ENCODE measurements around the gene NMT1.

Gene NMT1

DNA sequence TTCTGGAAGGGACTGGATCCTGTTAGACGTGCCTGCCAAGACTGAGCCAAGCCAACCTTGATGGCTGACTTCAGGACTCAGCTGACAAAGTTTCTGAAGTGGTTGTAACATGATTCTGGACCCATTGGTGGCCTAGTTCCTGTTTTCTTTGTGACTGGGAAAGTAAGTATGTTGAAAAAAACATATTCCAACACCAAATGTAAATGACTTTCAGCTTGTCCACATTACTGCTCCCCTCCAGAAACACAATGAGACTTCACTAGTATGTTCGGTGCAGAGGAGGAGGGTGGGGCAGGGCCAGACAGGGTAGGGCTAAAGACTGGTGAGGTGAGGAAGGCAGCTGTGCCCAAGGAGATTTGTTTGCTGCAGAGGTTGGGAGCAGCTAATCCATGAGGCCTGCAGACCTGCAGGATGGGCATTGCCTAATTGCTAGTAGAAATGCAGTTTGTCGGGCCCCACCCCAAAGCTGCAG lies 26.4 kb downstream of the NMT1 start:
- Histone ChIP-seq H3K27me3 (replicated peaks; ENCODE audit: insufficient read depth, low read length) (no peaks in the 10 kb centered on the region), H3K4me1 (ENCODE audit: low read length) (no peaks in the 10 kb centered on the region), H3K4me3 (ENCODE audit: low read length) (no peak overlapping the region), H3K4me2 (ENCODE audit: low read depth, low read length) (no peak overlapping the region), H4K20me1 (ENCODE audit: insufficient read depth, low read length) (no peaks in the 10 kb centered on the region), H2AFZ (ENCODE audit: low read length) (no peak overlapping the region), H3K9ac (ENCODE audit: low read length) (no peak overlapping the region), H3K9me2 (replicated peaks; ENCODE audit: insufficient read depth, low read length) (no peaks in the 10 kb centered on the region), H3K36me3 (replicated peaks; ENCODE audit: insufficient read depth, low read length) (peaks cover 16% of the 10 kb centered on the region), H3K9me3 (replicated peaks; ENCODE audit: insufficient read depth, low read length) (no peaks in the 10 kb centered on the region), H3K27ac (ENCODE audit: low read length) (no peak overlapping the region), H3K79me2 (ENCODE audit: low read length) (0 out of 2 replicates have a peak, but pooled peaks cover 4% of the 10 kb centered on the region), H3F3A (ENCODE audit: insufficient read depth, low read length) (no peaks in the 10 kb centered on the region)
- TF ChIP-seq EZH2 (optimal IDR thresholded peaks at IDR 0.05; ENCODE audit: low read depth, low read length) (no peak), EZH2phosphoT487 (IDR thresholded peaks at IDR 0.05; ENCODE audit: low read length) (no peak)
- TF ChIP-seq, protein P1, sequence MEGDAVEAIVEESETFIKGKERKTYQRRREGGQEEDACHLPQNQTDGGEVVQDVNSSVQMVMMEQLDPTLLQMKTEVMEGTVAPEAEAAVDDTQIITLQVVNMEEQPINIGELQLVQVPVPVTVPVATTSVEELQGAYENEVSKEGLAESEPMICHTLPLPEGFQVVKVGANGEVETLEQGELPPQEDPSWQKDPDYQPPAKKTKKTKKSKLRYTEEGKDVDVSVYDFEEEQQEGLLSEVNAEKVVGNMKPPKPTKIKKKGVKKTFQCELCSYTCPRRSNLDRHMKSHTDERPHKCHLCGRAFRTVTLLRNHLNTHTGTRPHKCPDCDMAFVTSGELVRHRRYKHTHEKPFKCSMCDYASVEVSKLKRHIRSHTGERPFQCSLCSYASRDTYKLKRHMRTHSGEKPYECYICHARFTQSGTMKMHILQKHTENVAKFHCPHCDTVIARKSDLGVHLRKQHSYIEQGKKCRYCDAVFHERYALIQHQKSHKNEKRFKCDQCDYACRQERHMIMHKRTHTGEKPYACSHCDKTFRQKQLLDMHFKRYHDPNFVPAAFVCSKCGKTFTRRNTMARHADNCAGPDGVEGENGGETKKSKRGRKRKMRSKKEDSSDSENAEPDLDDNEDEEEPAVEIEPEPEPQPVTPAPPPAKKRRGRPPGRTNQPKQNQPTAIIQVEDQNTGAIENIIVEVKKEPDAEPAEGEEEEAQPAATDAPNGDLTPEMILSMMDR (IDR thresholded peaks at IDR 0.05; ENCODE audit: low read length): no peak
- no peak for DNase-seq

DNA sequence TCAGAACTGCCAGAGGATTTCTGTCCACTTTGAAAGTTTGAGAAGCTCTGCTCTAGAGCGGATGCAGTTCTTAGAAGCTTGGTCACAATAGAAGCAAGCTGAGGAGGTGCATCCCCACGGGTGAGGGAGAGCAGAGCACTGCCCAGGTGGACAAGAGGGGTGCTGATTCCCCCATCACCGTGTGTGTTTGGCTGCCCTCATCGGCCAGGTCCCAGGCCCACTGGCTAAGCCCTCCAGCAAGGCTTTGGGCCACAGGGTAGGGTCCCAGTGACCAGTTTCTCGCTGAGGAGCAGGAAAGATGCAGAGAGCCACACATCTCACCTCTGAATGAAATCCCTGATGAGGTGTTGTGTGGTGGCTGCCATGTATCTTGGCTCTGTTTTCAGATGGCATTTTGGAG lies 26.9 kb downstream of the NMT1 start:
- Histone ChIP-seq H3K9me3 (replicated peaks; ENCODE audit: insufficient read depth, low read length) (no peaks in the 10 kb centered on the region), H4K20me1 (ENCODE audit: insufficient read depth, low read length) (no peaks in the 10 kb centered on the region), H3K4me1 (ENCODE audit: low read length) (no peaks in the 10 kb centered on the region), H2AFZ (ENCODE audit: low read length) (no peak overlapping the region), H3K36me3 (replicated peaks; ENCODE audit: insufficient read depth, low read length) (peaks cover 16% of the 10 kb centered on the region), H3K27ac (ENCODE audit: low read length) (no peak overlapping the region), H3F3A (ENCODE audit: insufficient read depth, low read length) (no peaks in the 10 kb centered on the region), H3K27me3 (replicated peaks; ENCODE audit: insufficient read depth, low read length) (no peaks in the 10 kb centered on the region), H3K79me2 (ENCODE audit: low read length) (0 out of 2 replicates have a peak, but pooled peaks cover 4% of the 10 kb centered on the region), H3K4me2 (ENCODE audit: low read depth, low read length) (no peak overlapping the region), H3K4me3 (ENCODE audit: low read length) (no peak overlapping the region), H3K9ac (ENCODE audit: low read length) (no peak overlapping the region), H3K9me2 (replicated peaks; ENCODE audit: insufficient read depth, low read length) (no peaks in the 10 kb centered on the region)
- TF ChIP-seq, protein P1 (IDR thresholded peaks at IDR 0.05; ENCODE audit: low read length): no peak
- TF ChIP-seq EZH2phosphoT487 (IDR thresholded peaks at IDR 0.05; ENCODE audit: low read length) (no peak), EZH2 (optimal IDR thresholded peaks at IDR 0.05; ENCODE audit: low read depth, low read length) (no peak)
- no peak for DNase-seq

DNA sequence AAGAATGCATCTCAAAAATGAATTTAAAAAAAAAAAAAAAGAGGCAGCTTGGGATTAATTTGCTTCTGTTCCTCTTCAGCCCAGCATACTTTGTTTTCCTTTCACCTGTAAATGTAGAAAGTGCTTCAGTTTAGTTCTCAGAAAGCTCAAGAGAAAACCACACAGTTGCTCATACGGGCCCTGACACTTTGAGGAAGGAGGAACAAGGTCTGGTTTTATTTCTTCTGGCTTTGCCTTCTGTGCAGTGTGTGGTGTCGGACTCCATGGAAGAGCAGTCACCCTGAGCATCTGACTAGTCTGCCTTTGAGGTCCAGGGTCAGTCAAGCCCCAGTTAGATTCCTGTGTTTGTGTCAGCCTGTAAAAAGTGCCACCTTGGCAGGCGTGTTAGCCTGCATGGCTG lies 27.6 kb downstream of the NMT1 start:
- Histone ChIP-seq H3K79me2 (ENCODE audit: low read length) (0 out of 2 replicates have a peak, but pooled peaks cover 4% of the 10 kb centered on the region), H4K20me1 (ENCODE audit: insufficient read depth, low read length) (no peaks in the 10 kb centered on the region), H3K9ac (ENCODE audit: low read length) (no peak overlapping the region), H3K4me3 (ENCODE audit: low read length) (no peak overlapping the region), H3K27me3 (replicated peaks; ENCODE audit: insufficient read depth, low read length) (no peaks in the 10 kb centered on the region), H3K9me2 (replicated peaks; ENCODE audit: insufficient read depth, low read length) (no peaks in the 10 kb centered on the region), H3K27ac (ENCODE audit: low read length) (no peak overlapping the region), H2AFZ (ENCODE audit: low read length) (no peak overlapping the region), H3K36me3 (replicated peaks; ENCODE audit: insufficient read depth, low read length) (peaks cover 13% of the 10 kb centered on the region), H3K9me3 (replicated peaks; ENCODE audit: insufficient read depth, low read length) (no peaks in the 10 kb centered on the region), H3K4me2 (ENCODE audit: low read depth, low read length) (no peak overlapping the region), H3K4me1 (ENCODE audit: low read length) (no peaks in the 10 kb centered on the region), H3F3A (ENCODE audit: insufficient read depth, low read length) (no peaks in the 10 kb centered on the region)
- no peak for TF ChIP-seq EZH2 (optimal IDR thresholded peaks at IDR 0.05; ENCODE audit: low read depth, low read length)
- TF ChIP-seq EZH2phosphoT487 (IDR thresholded peaks at IDR 0.05; ENCODE audit: low read length): no peak
- TF ChIP-seq, protein P1 (IDR thresholded peaks at IDR 0.05; ENCODE audit: low read length): no peak
- DNase-seq: no peak

All from MM.1S (cell line).